EL (cell line): ENCODE data around the gene CDCA5.

Experiments used
- DNase-seq: peaks from one replicate; pipeline ENCODE4 v3.0.0-alpha.2; 2016

CDCA5 gene

GRCh38 chr11:65067446-65067845 is 16.4 kb downstream of the CDCA5 start:
- DNase-seq: no peak

GRCh38 chr11:65066805-65067291 is 17.0 kb downstream of the CDCA5 start:
- DNase-seq: no peak

GRCh38 chr11:65066315-65066714 is 17.5 kb downstream of the CDCA5 start:
- DNase-seq: no peak

GRCh38 chr11:65065851-65066250 is 18.0 kb downstream of the CDCA5 start:
- DNase-seq: no peak

- no peak for DNase-seq
Observed at GRCh38 chr11:65064847-65065240, 19.0 kb downstream of the CDCA5 start.

GRCh38 chr11:65063532-65063931 is 20.3 kb downstream of the CDCA5 start:
- DNase-seq: no peak

- peak; percentile 17 for DNase-seq
Observed at GRCh38 chr11:65060913-65061408, 22.9 kb downstream of the CDCA5 start.

- DNase-seq: no peak
Observed at GRCh38 chr11:65059959-65060824, 23.6 kb downstream of the CDCA5 start.

- DNase-seq: no peak
Observed at GRCh38 chr11:65059523-65059922, 24.3 kb downstream of the CDCA5 start.

- no peak for DNase-seq
Observed at GRCh38 chr11:65058419-65059054, 25.3 kb downstream of the CDCA5 start, which contains the start of gene NAALADL1. Gene NAALADL1 (minus strand): TSS chr11:65058553. CDS start chr11:65058521, 32 bp downstream.

- DNase-seq: no peak
Observed at GRCh38 chr11:65058012-65058411, 25.8 kb downstream of the CDCA5 start.

- DNase-seq: no peak
Observed at GRCh38 chr11:65057526-65057925, 26.3 kb downstream of the CDCA5 start.

GRCh38 chr11:65056999-65057398 is 26.8 kb downstream of the CDCA5 start:
- no peak for DNase-seq

GRCh38 chr11:65055538-65055937 is 28.3 kb downstream of the CDCA5 start:
- no peak for DNase-seq

- DNase-seq: no peak
Observed at GRCh38 chr11:65053827-65054508, 29.9 kb downstream of the CDCA5 start.

- DNase-seq: no peak
Observed at GRCh38 chr11:65051398-65051858, 32.4 kb downstream of the CDCA5 start.

GRCh38 chr11:65047581-65048422 is 36.0 kb downstream of the CDCA5 start:
- no peak for DNase-seq

- DNase-seq: no peak
Observed at GRCh38 chr11:65045728-65046127, 38.1 kb downstream of the CDCA5 start.

GRCh38 chr11:65045061-65045460 is 38.8 kb downstream of the CDCA5 start:
- DNase-seq: no peak

- peak; percentile 79 for DNase-seq
Observed at GRCh38 chr11:65043881-65044501, 39.8 kb downstream of the CDCA5 start.

- DNase-seq: no peak
Observed at GRCh38 chr11:65042891-65043290, 40.9 kb downstream of the CDCA5 start.
